Erythroblast (primary cell): ENCODE results near the gene ZBTB39.
A peak's percentile ranks its signal among the peaks of the same experiment; 100 is the strongest.

ENCODE experiments used
- GATA1 ChIP-seq: IDR thresholded peaks from 2 replicates; pipeline ENCODE4 v1.6.1; 2011; ENCODE audit warnings: low read depth, mild to moderate bottlenecking, control low read depth, low read length, moderate library complexity
- POLR2A ChIP-seq: IDR thresholded peaks from 2 replicates; pipeline ENCODE4 v1.6.1; 2011; ENCODE audit warnings: mild to moderate bottlenecking, low read length

DNA sequence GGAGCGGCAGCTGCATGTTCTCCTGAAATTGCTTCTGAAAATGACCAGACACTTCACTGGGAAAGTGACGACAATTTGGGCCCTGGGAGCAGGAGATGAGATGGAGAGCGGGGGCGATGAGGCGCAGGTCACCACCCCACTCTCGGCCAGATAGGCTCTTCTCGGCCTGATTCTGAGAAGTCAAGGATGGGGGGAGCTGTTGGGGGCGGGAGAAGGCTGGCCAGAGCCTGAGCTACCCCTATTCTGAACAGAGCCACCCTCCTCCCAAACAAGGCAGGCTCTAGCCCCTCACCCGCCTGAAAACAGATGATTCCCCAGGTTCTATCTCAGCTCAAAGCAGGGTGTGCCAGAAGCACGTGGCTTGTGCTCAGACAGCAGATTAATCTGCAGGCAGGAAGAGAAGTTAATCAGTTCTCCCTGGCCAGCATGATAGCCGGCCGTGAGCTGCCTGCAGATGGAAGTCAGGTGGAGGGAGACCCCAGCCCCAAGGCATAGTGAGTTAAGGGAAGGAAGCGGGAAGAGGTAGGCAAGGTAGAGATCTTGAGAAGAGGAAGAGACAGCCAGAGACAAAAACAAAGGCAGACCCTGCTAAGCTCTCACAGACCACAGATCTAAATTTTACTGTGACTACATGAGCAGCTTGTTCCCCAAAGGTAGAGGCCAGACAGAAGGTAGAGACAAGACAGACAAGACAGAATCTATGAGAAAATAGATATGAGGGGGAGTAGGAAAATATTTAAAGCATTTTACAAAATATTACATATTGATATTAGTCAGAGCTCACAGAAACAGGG, 20.9 kb upstream of the ZBTB39 start:
- peak; percentile 16 for TF ChIP-seq POLR2A
- no peak for TF ChIP-seq GATA1
